Measurements from ENCODE around the gene POLR3F. TPM values are rescaled to one million over a fixed set of nuclear protein-coding genes. Genes with fewer than 3 reads are reported as not detected.

Gene POLR3F
- total and polyA plus RNA-seq, 9 of the 15 experiments (the other 6 are each of a cell fraction or from before 2014, with no cell fraction given): 7.0 to 15.0 (median 9.6) TPM

- no peak for TF ChIP-seq ZKSCAN3 (CRISPR knock-in tag; IDR thresholded peaks at IDR 0.05)
- no peak for TF ChIP-seq NUFIP1 (IDR thresholded peaks at IDR 0.05; ENCODE audit: partially characterized antibody)
- TF ChIP-seq MLLT1 (IDR thresholded peaks at IDR 0.05): no peak
- no peak for TF ChIP-seq SMARCE1 (IDR thresholded peaks at IDR 0.05)
- TF ChIP-seq MBD2 (IDR thresholded peaks at IDR 0.05; ENCODE audit: borderline replicate concordance, low read depth): no peak; the same call in 1 of the 2 replicates
- TF ChIP-seq IRF1 (CRISPR knock-in tag; IDR thresholded peaks at IDR 0.05; ENCODE audit: borderline replicate concordance): no peak
- TF ChIP-seq, protein P1, sequence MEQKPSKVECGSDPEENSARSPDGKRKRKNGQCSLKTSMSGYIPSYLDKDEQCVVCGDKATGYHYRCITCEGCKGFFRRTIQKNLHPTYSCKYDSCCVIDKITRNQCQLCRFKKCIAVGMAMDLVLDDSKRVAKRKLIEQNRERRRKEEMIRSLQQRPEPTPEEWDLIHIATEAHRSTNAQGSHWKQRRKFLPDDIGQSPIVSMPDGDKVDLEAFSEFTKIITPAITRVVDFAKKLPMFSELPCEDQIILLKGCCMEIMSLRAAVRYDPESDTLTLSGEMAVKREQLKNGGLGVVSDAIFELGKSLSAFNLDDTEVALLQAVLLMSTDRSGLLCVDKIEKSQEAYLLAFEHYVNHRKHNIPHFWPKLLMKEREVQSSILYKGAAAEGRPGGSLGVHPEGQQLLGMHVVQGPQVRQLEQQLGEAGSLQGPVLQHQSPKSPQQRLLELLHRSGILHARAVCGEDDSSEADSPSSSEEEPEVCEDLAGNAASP (IDR thresholded peaks at IDR 0.05): no peak
- no peak for TF ChIP-seq COPS2 (conservative IDR thresholded peaks at IDR 0.05)
- TF ChIP-seq DDX20 (tag; IDR thresholded peaks at IDR 0.05; ENCODE audit: low read depth): no peak
- TF ChIP-seq ZNF449 (CRISPR knock-in tag; IDR thresholded peaks at IDR 0.05): no peak
- no peak for TF ChIP-seq TBL1XR1 (IDR thresholded peaks at IDR 0.05; ENCODE audit: low read length in 2 of 2)
- TF ChIP-seq SP2 (IDR thresholded peaks at IDR 0.05; ENCODE audit: extremely low read depth, low read depth, low read length, poor library complexity, severe bottlenecking): no peak
- TF ChIP-seq, protein P2, sequence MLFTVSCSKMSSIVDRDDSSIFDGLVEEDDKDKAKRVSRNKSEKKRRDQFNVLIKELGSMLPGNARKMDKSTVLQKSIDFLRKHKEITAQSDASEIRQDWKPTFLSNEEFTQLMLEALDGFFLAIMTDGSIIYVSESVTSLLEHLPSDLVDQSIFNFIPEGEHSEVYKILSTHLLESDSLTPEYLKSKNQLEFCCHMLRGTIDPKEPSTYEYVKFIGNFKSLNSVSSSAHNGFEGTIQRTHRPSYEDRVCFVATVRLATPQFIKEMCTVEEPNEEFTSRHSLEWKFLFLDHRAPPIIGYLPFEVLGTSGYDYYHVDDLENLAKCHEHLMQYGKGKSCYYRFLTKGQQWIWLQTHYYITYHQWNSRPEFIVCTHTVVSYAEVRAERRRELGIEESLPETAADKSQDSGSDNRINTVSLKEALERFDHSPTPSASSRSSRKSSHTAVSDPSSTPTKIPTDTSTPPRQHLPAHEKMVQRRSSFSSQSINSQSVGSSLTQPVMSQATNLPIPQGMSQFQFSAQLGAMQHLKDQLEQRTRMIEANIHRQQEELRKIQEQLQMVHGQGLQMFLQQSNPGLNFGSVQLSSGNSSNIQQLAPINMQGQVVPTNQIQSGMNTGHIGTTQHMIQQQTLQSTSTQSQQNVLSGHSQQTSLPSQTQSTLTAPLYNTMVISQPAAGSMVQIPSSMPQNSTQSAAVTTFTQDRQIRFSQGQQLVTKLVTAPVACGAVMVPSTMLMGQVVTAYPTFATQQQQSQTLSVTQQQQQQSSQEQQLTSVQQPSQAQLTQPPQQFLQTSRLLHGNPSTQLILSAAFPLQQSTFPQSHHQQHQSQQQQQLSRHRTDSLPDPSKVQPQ (CRISPR knock-in tag; IDR thresholded peaks at IDR 0.05; ENCODE audit: borderline replicate concordance): no peak
- TF ChIP-seq TCF3 (CRISPR knock-in tag; IDR thresholded peaks at IDR 0.05): no peak
- TF ChIP-seq E2F8 (IDR thresholded peaks at IDR 0.05; ENCODE audit: low read depth, partially characterized antibody): no peak
- TF ChIP-seq CEBPB (tag; IDR thresholded peaks at IDR 0.05): no peak
These were observed at the start of gene POLR3F, which contains the start of gene DZANK1 (continued) for GRCh38 chr20:18466894-18467730.
